ENCODE measurements around the gene ZNF74. TPM values are rescaled to one million over a fixed set of nuclear protein-coding genes. Genes with fewer than 3 reads are reported as not detected.

ZNF74 gene
- polyA plus RNA-seq, 3 donors, result 1.9 to 4.8 (median 1.9) TPM

DNA sequence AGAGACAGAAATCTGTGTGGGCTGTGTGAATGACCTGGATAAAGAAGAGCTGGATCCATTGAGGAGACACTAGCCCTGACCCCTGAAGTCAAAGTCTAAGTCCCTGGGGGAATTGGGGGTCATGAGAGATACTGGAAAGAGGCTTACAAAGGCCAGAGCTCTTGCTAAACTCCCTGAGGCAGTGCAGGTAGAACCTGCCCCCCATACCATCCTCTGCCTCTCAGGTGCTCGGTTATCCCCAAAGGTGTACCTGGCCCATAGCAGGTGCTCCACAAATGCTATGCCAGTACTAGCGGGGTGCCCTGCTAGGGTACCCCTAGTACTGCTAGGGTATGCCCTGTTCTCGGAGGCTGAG lies 62.7 kb downstream of the ZNF74 start:
- Mint-ChIP-seq H3K4me3 (no peak overlapping the region), H3K9me3 (no peaks in the 10 kb centered on the region), H3K36me3 (peaks cover 51 to 61% of the 10 kb centered on the region in 2 donors), H3K27me3 (ENCODE audit: low read depth in 3 of 3) (peaks cover 0 to 6% (median 0%) of the 10 kb centered on the region in 3 donors), H3K4me1 (peaks cover 24% of the 10 kb centered on the region), H3K27ac (peak overlapping the region in 1 of 7 donors; percentile 73)
- Histone ChIP-seq H3K4me1 (ENCODE audit: control insufficient read depth in 1 of 2, insufficient read depth in 2 of 2, low read length in 2 of 2) (peaks cover 25 to 29% of the 10 kb centered on the region in 2 donors), H3K9me3 (replicated peaks in 1 of 2; ENCODE audit: control insufficient read depth in 1 of 2, insufficient read depth in 1 of 2, low read length in 2 of 2) (no peaks in the 10 kb centered on the region), H3K4me3 (replicated peaks in 1 of 3; ENCODE audit: low read depth in 2 of 3, low read length in 3 of 3) (no peak overlapping the region), H3K36me3 (replicated peaks in 1 of 2; ENCODE audit: control insufficient read depth in 1 of 2, insufficient read depth in 2 of 2, low read length in 2 of 2) (peaks cover 19 to 45% of the 10 kb centered on the region in 2 donors), H3K79me2 (ENCODE audit: insufficient read depth, low read length) (no peaks in the 10 kb centered on the region), H3K9ac (ENCODE audit: insufficient read depth, low read length, poor library complexity, severe bottlenecking) (no peak overlapping the region), H3K27me3 (ENCODE audit: control insufficient read depth in 2 of 2, insufficient read depth in 2 of 2, low read length in 2 of 2) (no peaks in the 10 kb centered on the region), H3K27ac (ENCODE audit: low read depth in 1 of 2, low read length in 2 of 2) (no peak overlapping the region), H2AFZ (ENCODE audit: insufficient read depth, low read depth, low read length, poor library complexity, severe bottlenecking) (no peak overlapping the region), H4K20me1 (ENCODE audit: insufficient read depth, low read length) (no peaks in the 10 kb centered on the region), H3K4me2 (replicated peaks; ENCODE audit: extremely low read depth, low read length, poor library complexity, severe bottlenecking) (no peak overlapping the region)
- WGBS (ENCODE audit: insufficient coverage), result 92% methylated on average over 3 of the region's 3 CpGs
- peak in 1 of 3 donors; percentile 1 for DNase-seq
- TF ChIP-seq, protein P1, sequence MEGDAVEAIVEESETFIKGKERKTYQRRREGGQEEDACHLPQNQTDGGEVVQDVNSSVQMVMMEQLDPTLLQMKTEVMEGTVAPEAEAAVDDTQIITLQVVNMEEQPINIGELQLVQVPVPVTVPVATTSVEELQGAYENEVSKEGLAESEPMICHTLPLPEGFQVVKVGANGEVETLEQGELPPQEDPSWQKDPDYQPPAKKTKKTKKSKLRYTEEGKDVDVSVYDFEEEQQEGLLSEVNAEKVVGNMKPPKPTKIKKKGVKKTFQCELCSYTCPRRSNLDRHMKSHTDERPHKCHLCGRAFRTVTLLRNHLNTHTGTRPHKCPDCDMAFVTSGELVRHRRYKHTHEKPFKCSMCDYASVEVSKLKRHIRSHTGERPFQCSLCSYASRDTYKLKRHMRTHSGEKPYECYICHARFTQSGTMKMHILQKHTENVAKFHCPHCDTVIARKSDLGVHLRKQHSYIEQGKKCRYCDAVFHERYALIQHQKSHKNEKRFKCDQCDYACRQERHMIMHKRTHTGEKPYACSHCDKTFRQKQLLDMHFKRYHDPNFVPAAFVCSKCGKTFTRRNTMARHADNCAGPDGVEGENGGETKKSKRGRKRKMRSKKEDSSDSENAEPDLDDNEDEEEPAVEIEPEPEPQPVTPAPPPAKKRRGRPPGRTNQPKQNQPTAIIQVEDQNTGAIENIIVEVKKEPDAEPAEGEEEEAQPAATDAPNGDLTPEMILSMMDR (IDR thresholded peaks at IDR 0.05), result no peak
- intact Hi-C loops (cut with micrococcal nuclease), result loop anchor here (1.0 to 2.0 kb wide), 2 partner anchors 38 kb away; no protein-coding TSS in a partner anchor

DNA sequence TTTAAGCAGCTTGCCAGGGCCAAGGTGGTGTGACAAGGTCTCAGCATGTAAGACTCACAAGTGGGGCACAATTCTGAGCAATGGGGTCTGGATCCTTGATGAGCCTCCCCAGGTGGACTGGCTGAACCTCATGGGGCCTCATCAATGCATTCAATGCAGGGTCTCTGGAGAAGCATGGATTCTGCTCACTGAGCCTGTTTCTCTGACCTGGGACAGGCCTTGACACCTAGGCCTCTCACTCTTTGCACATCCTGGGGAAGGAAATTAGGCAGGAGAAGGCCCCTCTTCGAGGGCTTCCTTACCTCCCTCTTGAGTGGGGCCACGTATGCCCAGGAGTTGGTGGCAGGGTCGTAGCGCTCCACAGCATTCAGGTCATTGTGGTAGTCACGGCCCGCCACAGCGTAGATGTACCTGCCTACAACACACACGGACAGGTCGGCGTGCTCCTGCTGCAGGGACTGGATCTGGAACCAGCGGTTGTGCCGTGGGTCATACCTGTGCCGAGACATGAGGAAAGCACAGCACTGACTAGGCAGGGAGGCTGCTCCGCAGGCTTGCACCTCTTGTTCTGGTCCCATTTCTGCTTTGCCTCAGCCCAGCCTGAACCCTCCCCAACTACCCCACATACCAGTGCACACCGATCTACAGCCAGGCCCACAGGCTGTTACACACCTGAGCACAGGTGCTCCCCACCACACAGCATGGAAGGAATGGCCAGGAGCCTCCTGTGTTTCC lies 63.7 kb downstream of the ZNF74 start:
- Histone ChIP-seq H3K79me2 (ENCODE audit: insufficient read depth, low read length) (no peaks in the 10 kb centered on the region), H3K36me3 (replicated peaks in 1 of 2; ENCODE audit: control insufficient read depth in 1 of 2, insufficient read depth in 2 of 2, low read length in 2 of 2) (peaks cover 19 to 35% of the 10 kb centered on the region in 2 donors), H3K4me1 (ENCODE audit: control insufficient read depth in 1 of 2, insufficient read depth in 2 of 2, low read length in 2 of 2) (peaks cover 25 to 32% of the 10 kb centered on the region in 2 donors), H3K9me3 (replicated peaks in 1 of 2; ENCODE audit: control insufficient read depth in 1 of 2, insufficient read depth in 1 of 2, low read length in 2 of 2) (no peaks in the 10 kb centered on the region), H3K27ac (ENCODE audit: low read depth in 1 of 2, low read length in 2 of 2) (no peak overlapping the region), H4K20me1 (ENCODE audit: insufficient read depth, low read length) (no peaks in the 10 kb centered on the region), H3K27me3 (ENCODE audit: control insufficient read depth in 2 of 2, insufficient read depth in 2 of 2, low read length in 2 of 2) (no peaks in the 10 kb centered on the region), H2AFZ (ENCODE audit: insufficient read depth, low read depth, low read length, poor library complexity, severe bottlenecking) (no peak overlapping the region), H3K4me2 (replicated peaks; ENCODE audit: extremely low read depth, low read length, poor library complexity, severe bottlenecking) (no peak overlapping the region), H3K9ac (ENCODE audit: insufficient read depth, low read length, poor library complexity, severe bottlenecking) (no peak overlapping the region), H3K4me3 (replicated peaks in 1 of 3; ENCODE audit: low read depth in 2 of 3, low read length in 3 of 3) (no peak overlapping the region)
- Mint-ChIP-seq H3K27ac (peak overlapping the region in 1 of 7 donors; percentile 35), H3K4me1 (peaks cover 27% of the 10 kb centered on the region), H3K27me3 (ENCODE audit: low read depth in 3 of 3) (peaks cover 0 to 9% (median 1%) of the 10 kb centered on the region in 3 donors), H3K36me3 (peaks cover 42 to 54% of the 10 kb centered on the region in 2 donors), H3K9me3 (no peaks in the 10 kb centered on the region), H3K4me3 (no peak overlapping the region)
- no peak for DNase-seq
- intact Hi-C loops (cut with micrococcal nuclease), result loop anchor here in 1 of 2 donors (2.0 kb wide), 1 partner anchor 39 kb away; no protein-coding TSS in a partner anchor
- TF ChIP-seq, protein P1 (IDR thresholded peaks at IDR 0.05), result no peak
- over 99% methylated on average over 14 of the region's 15 CpGs for WGBS (ENCODE audit: insufficient coverage)

Small RNA genes lying within 50 kb of the gene (small RNA-seq; reads per million reads assigned to genes)
- gene RNU6-225P (ENCODE audit: insufficient read length, low read depth), result not detected

Other genes with a start within 250 kb of the ZNF74 start
- gene CCDC188, start 243.1 kb upstream of the ZNF74 start, polyA plus RNA-seq, result under 1 TPM in 1 of 3 donors, not detected in 2; 0.15 TPM
- not detected for gene RTN4R, start 125.8 kb upstream of the ZNF74 start, polyA plus RNA-seq
- 10 to 100 TPM; 33.0 to 62.8 (median 56.3) TPM for gene DGCR6L, start 74.1 kb upstream of the ZNF74 start, polyA plus RNA-seq
- under 1 TPM in 2 of 3 donors, not detected in 1; 0.12 to 0.51 TPM for gene SCARF2, start 43.7 kb downstream of the ZNF74 start, polyA plus RNA-seq
- 10 to 100 TPM in 1 of 3 donors, 1 to 10 TPM in 2; 7.8 to 15.6 (median 9.2) TPM for gene KLHL22, start 101.6 kb downstream of the ZNF74 start, polyA plus RNA-seq
- gene MED15, start 113.5 kb downstream of the ZNF74 start, polyA plus RNA-seq, result 100 to 1,000 TPM in 1 of 3 donors, 10 to 100 TPM in 2; 10.0 to 126 (median 17.8) TPM